Renal cortical epithelial cell (primary cell): ENCODE results near the gene WWOX. TPM values are rescaled to one million over a fixed set of nuclear protein-coding genes. Genes with fewer than 3 reads are reported as not detected.

Experiments
- DNase-seq: peaks from one replicate; pipeline ENCODE4 v3.0.0-alpha.2; 2011; ENCODE audit warnings: low read depth
- total RNA-seq: library from RNA; depleted of rRNA; stranded (reverse); fragments of >200 nt; gene quantifications from 2 replicates; pipeline ENCODE4 v1.2.3, GENCODE V29; 2014

WWOX gene
- total RNA-seq, 1 donor from 2014 or later = 29.5 TPM

DNA sequence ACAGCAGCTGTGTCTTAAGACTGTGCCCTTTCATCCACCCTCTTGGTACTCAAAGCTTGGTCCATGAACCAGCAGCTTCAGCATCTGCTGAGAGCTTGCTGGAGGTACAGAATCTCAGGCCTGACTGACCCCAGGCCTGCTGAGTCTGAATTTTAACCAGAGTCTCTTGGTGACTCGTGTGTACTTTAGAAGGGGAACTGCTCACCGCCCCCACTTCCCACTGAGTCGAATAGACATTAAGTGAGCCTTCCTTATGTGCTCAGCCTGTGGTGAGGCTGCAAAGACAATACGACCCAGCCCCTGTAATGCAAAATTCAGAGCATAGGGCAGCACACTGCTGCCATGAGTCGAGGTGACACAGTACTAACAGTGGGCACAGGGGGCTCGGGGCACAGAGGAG, 662.8 kb downstream of the WWOX start:
- DNase-seq = no peak

DNA sequence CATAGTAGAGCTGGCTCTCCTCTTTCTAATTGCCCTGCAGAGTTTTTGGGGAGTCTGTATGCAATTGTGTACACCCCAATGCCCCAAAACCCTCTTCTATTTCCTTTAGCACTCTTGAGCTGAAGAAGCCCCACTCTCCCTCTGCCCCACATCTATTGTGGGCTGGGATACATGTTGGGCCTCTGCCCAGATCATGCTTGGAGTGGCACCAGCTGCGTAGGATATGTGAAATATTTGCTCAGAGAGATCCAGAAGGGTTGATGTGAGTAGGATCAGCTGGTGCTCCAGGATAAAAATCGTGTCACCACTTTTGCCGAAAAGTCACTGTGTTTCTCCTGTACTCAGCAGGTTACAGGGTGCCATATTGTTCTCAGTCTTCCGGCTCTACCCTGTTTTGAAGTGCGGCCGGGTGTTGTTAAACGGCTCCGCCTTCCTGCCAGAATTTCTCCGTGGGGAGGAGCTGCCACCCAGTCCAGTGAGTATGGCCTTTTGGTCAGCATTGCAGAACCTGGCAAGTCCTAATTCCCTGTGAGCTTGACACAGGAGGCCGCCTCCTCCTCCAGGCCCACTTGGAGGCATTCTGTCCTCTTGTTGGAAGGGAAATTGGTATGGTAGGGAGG, 664.5 kb downstream of the WWOX start:
- DNase-seq = no peak

GRCh38 chr16:78764478-78764877, 665.0 kb downstream of the WWOX start:
- no peak for DNase-seq

DNA sequence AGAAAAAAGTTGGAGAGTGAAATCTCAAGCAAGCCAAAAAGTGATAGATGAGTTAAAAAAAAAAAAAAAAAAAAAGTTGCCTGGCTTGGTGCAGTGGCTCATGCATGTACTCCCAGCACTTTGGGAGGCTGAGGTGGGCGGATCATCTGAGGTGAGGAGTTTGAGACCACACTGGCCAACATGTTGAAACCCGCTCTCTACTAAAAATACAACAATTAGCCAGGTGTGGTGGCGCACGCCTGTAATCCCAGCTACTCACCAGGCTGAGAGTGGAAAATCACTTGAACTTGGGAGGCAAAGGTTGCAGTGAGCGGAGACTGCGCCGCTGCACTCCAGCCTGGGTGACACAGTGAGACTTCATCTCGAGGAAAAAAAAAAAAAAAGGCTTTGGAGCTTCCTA, 668.8 kb downstream of the WWOX start:
- no peak for DNase-seq

- DNase-seq = no peak
Observed at GRCh38 chr16:78768718-78769117, 669.3 kb downstream of the WWOX start.

- DNase-seq = no peak
Observed at GRCh38 chr16:78770353-78771091, 671.1 kb downstream of the WWOX start.

GRCh38 chr16:78773291-78773702, 673.8 kb downstream of the WWOX start:
- DNase-seq = no peak

DNA sequence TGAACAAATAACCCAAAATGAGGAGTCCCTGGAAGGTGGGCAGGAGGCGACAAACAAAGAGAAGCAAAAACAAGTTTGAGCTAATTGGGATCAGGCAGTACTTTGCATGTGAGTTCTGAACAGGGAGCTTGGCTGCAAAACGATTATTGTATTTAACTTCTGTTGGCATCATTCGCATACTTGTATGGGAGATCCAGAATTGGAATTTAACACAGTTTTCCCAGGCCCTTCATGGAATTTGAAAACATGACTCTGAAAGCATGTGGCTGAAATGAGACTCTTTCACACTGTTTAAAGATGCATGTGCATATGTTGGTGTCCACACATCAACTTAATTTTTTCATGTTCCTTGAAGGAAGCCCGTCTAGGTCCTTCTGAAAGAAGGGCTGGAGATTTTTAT, 674.3 kb downstream of the WWOX start:
- no peak for DNase-seq

GRCh38 chr16:78775161-78775561, 675.7 kb downstream of the WWOX start:
- DNase-seq = no peak

DNA sequence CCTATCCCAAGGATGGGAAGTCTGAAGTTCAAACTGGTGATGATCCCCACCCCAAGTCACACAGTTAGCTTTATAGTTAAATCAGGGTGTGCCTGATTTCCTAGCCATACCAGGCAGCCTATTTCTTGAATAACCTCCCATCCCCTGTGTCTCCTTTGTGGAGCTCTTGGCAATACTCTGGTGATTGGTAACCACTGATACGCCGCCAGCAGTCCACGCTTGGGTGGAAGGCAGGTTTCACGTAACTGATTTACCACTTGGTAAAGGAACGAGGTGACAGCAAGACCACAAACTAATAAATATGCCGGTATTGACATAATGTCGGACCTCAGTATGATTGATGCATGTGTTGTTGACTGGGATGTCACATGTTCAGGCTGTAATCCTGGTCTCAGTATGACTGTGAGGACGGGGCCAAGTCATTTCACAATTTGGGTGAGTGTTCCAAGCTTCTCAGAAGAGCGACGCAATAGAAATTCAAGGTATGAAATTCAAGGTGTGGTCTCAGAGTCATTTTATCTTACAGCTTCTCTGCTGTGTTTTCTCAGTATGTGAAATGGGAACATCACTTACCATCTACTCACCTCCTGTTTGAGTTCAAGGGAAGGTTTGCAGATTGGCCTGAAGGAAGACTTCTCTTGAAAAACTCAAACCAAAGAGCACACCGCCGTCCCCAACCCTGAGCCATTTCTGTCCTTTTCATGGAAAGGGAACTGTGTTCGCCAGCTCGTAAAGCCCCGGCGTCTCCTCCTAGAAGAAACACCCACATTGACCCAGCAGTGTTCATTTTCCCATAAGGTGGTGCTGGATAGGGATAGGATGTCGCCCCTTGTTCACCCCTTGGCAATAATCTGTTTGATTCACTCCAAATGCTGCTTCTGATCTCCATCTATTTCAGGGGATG, 678.9 kb downstream of the WWOX start:
- no peak for DNase-seq

- DNase-seq = no peak
Observed at GRCh38 chr16:78780808-78781207, 681.4 kb downstream of the WWOX start.

- DNase-seq = no peak
Observed at GRCh38 chr16:78782572-78782971, 683.1 kb downstream of the WWOX start.

GRCh38 chr16:78783570-78784079, 684.2 kb downstream of the WWOX start:
- no peak for DNase-seq

GRCh38 chr16:78784771-78785170, 685.3 kb downstream of the WWOX start:
- no peak for DNase-seq

DNA sequence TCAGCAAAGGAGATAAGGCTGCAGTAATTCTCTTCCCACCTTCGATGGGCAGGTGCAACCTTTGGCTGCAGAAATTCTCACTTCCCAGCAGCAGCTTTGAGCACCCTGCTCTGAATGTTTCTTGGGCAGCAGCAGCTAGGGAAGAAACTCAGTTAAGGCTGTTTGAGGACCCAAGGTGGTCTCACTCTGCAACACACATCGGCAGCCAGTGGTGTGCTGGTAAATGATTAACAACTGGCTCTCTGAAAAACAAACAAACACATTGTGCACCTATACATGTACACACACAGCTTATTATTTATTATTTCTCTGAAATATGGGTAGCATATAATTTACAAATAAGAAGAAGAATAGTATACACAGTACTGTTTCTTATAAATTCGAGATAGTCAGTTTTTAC, 685.8 kb downstream of the WWOX start:
- no peak for DNase-seq

- no peak for DNase-seq
Observed at GRCh38 chr16:78786635-78787034, 687.2 kb downstream of the WWOX start.

DNA sequence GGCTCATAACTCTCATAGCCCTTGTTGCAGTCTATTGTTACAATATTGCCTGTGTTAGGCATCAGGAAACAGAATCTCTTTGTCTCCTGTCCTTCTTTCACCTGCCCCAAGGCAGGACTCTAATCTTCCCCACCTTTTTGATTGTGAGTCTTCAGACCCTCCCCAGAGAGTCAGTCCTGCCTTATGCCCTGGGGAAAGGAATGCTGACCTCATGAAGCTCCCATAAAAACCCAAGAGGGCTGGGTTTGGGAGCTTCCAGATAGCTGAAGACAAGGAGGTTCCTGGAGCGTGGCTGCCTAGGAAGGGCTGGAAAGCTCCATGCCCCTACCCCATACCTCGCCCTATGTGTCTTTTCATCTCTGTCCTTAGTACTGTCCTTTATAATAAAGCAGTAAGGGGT, 688.8 kb downstream of the WWOX start:
- DNase-seq = no peak

- no peak for DNase-seq
Observed at GRCh38 chr16:78788696-78789095, 689.2 kb downstream of the WWOX start.

GRCh38 chr16:78789561-78789960, 690.1 kb downstream of the WWOX start:
- DNase-seq = no peak

DNA sequence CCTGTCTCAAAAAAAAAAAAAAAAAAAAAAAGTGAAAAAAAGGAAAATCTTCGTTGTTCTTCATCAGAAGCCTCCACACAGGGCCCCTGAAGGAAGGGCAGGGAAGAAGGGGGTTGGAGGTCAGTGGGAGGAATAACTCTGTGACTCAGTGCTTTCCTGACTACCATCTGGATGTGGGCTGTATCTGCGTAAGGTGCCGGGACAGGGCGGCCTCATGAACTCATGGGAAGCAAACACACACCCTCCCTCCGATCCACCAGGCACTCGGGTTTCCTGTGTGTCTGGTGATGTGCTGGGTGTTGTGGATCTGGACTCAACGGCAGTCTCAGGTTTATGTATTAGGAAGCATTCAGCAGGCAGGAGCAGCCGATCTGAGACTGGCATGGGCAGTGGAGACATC, 691.6 kb downstream of the WWOX start:
- DNase-seq = no peak

DNA sequence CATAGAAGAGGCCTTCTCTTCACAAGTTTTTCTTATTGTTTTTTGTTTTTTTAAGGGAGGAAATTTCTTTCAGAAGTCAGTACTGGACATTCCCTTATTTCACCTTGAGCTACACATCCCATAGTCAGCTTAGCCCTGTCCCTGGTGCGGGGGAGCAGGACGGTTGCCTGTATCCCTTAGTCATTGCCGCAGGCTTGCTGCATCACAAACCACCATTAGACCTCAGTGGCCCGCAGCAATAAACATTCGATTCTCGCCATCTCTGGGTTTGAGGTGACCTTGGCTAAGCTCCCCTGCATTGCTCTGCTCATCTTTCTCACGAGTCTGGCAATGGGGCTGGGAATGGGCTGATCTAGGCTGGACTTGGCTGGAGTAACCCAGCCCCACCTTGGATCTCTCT, 692.5 kb downstream of the WWOX start:
- no peak for DNase-seq

GRCh38 chr16:78792952-78793351, 693.5 kb downstream of the WWOX start:
- DNase-seq = no peak
